ENCODE data around the gene KCNA3. TPM values are rescaled to one million over a fixed set of nuclear protein-coding genes. Genes with fewer than 3 reads are reported as not detected.

The KCNA3 gene
- polyA plus RNA-seq, 1 of the 3 experiments (the other 2 are of a cell fraction): not detected

- Histone ChIP-seq H4K20me1 (ENCODE audit: insufficient read depth) (no peaks in the 10 kb centered on the region), H3K27ac (ENCODE audit: low read depth in 2 of 2, low read length in 1 of 2) (no peak overlapping the region), H2AFZ (ENCODE audit: low read depth) (no peak overlapping the region), H3K9me3 (no peaks in the 10 kb centered on the region), H3K9ac (no peak overlapping the region), H3K4me1 (ENCODE audit: control insufficient read depth in 1 of 2, insufficient read depth in 2 of 2, low read depth in 1 of 2, low read length in 1 of 2) (peaks cover 0 to 6% of the 10 kb centered on the region in 2 experiments; a peak in 1 of 4 replicates), H3K9me2 (no peaks in the 10 kb centered on the region), H3F3A (replicated peaks; ENCODE audit: insufficient read depth) (no peaks in the 10 kb centered on the region), H3K4me2 (no peak overlapping the region), H3K79me2 (ENCODE audit: insufficient read depth) (no peaks in the 10 kb centered on the region), H3K36me3 (replicated peaks in 1 of 2; ENCODE audit: control insufficient read depth in 1 of 2, insufficient read depth in 2 of 2, low read length in 1 of 2) (no peaks in the 10 kb centered on the region), H3K27me3 (ENCODE audit: insufficient read depth) (no peaks in the 10 kb centered on the region), H3K4me3 (ENCODE audit: low read depth in 2 of 2, low read length in 1 of 2) (no peak overlapping the region)
- 22% methylated on average over 3 of the region's 3 CpGs for WGBS (ENCODE audit: low lambda C conversion rate)
- POLR2A ChIA-PET: no interaction called here
- CTCF ChIA-PET: interaction anchor here (1.1 kb wide), 1 partner anchor 11 kb away, joined by 5 read pairs; no protein-coding TSS in a partner anchor
- TF ChIP-seq EP300 (IDR thresholded peaks at IDR 0.05; ENCODE audit: borderline replicate concordance in 1 of 2, low read depth in 1 of 2, low read length in 1 of 2) (no peak), SIN3A (IDR thresholded peaks at IDR 0.05; ENCODE audit: borderline replicate concordance, low read depth, low read length) (no peak), ZBTB33 (IDR thresholded peaks at IDR 0.05; ENCODE audit: borderline replicate concordance, low read depth) (no peak), MEF2A (IDR thresholded peaks at IDR 0.05; ENCODE audit: borderline replicate concordance, low read depth) (no peak), FOXJ3 (CRISPR knock-in tag; IDR thresholded peaks at IDR 0.05) (no peak), ELF1 (IDR thresholded peaks at IDR 0.05) (no peak), RCOR1 (IDR thresholded peaks at IDR 0.05; ENCODE audit: low read length) (no peak), SMC3 (IDR thresholded peaks at IDR 0.05; ENCODE audit: low read depth, low read length) (no peak), MXI1 (IDR thresholded peaks at IDR 0.05; ENCODE audit: low read depth, low read length) (no peak), IRF3 (IDR thresholded peaks at IDR 0.05; ENCODE audit: low read depth, low read length) (no peak), MAX (IDR thresholded peaks at IDR 0.05; ENCODE audit: low read depth) (no peak), USF1 (IDR thresholded peaks at IDR 0.05; ENCODE audit: borderline replicate concordance, low read depth) (no peak), PBX3 (IDR thresholded peaks at IDR 0.05) (no peak), GABPA (IDR thresholded peaks at IDR 0.05; ENCODE audit: low read depth) (no peak), CTCF (IDR thresholded peaks at IDR 0.05) (no peak), GATA2 (CRISPR knock-in tag; IDR thresholded peaks at IDR 0.05) (no peak), TAF1 (IDR thresholded peaks at IDR 0.05; ENCODE audit: borderline replicate concordance, low read depth, low read length) (no peak), YY1 (IDR thresholded peaks at IDR 0.05; ENCODE audit: low read depth) (no peak), FOSL2 (IDR thresholded peaks at IDR 0.05; ENCODE audit: borderline replicate concordance, low read depth) (no peak)
- DNase-seq: no peak
These were observed 38.5 kb upstream of the KCNA3 start for GRCh38 chr1:110713221-110713620.

All from SK-N-SH (cell line).